HS-27A (cell line): ENCODE results near the gene EFCAB11.

Experiments used
- DNase-seq: peaks from one replicate; pipeline ENCODE4 v3.0.0-alpha.2; 2012; ENCODE audit warnings: low read depth, missing footprints

EFCAB11 gene

GRCh38 chr14:89767131-89767530, 187.4 kb downstream of the EFCAB11 start:
- no peak for DNase-seq

- DNase-seq = no peak
Measured at GRCh38 chr14:89765346-89765745, 189.2 kb downstream of the EFCAB11 start.

- DNase-seq = no peak
Measured at GRCh38 chr14:89760086-89760485, 194.4 kb downstream of the EFCAB11 start.

- DNase-seq = no peak
Measured at GRCh38 chr14:89757313-89757939, 197.1 kb downstream of the EFCAB11 start.

- DNase-seq = no peak
Measured at GRCh38 chr14:89755816-89756215, 198.7 kb downstream of the EFCAB11 start.

GRCh38 chr14:89753828-89754412, 200.6 kb downstream of the EFCAB11 start:
- no peak for DNase-seq

- DNase-seq = no peak
Measured at GRCh38 chr14:89750908-89751392, 203.6 kb downstream of the EFCAB11 start.

GRCh38 chr14:89750281-89750755, 204.2 kb downstream of the EFCAB11 start:
- no peak for DNase-seq

GRCh38 chr14:89748004-89748403, 206.5 kb downstream of the EFCAB11 start:
- DNase-seq = no peak

GRCh38 chr14:89747126-89747525, 207.4 kb downstream of the EFCAB11 start:
- no peak for DNase-seq

GRCh38 chr14:89746654-89747053, 207.9 kb downstream of the EFCAB11 start:
- DNase-seq = no peak

- DNase-seq = no peak
Measured at GRCh38 chr14:89746135-89746534, 208.4 kb downstream of the EFCAB11 start.
